Astrocyte (in vitro differentiated cells and primary cell): ENCODE measurements around the gene HSD3B7. TPM values are rescaled to one million over a fixed set of nuclear protein-coding genes. Genes with fewer than 3 reads are reported as not detected.
A peak's percentile ranks its signal among the peaks of the same experiment; 100 is the strongest.

Experiments used
- DNase-seq: peaks from one replicate; pipeline ENCODE4 v3.0.0-alpha.2; 2010; ENCODE audit warnings: low read depth
- FAIRE-seq: peaks from 2 replicates; lab custom pipeline; 2011; peaks lifted over from hg19 to GRCh38; lab: Jason Lieb, UNC
- H2AFZ ChIP-seq: 2 replicates; pipeline ENCODE4 v1.6.0; 2012; ENCODE audit warnings: low read depth, low read length, inconsistent platforms
- H3K27ac ChIP-seq: 2 replicates; pipeline ENCODE4 v1.5.1; 2011; ENCODE audit warnings: low read depth, low read length, inconsistent platforms
- H3K27me3 ChIP-seq: 2 replicates; pipeline ENCODE4 v1.6.0; 2011; ENCODE audit warnings: low read length, inconsistent platforms; ENCODE audit not compliant: insufficient read depth
- H3K36me3 ChIP-seq: 2 replicates; pipeline ENCODE4 v1.5.1; 2011; ENCODE audit warnings: low read length, inconsistent platforms; ENCODE audit not compliant: insufficient read depth
- H3K4me1 ChIP-seq: 2 replicates; pipeline ENCODE4 v1.5.1; 2011; ENCODE audit warnings: low read length, inconsistent platforms; ENCODE audit not compliant: insufficient read depth
- H3K4me2 ChIP-seq: 2 replicates; pipeline ENCODE4 v1.6.0; 2012; ENCODE audit warnings: low read length, inconsistent platforms
- H3K4me3 ChIP-seq: 2 replicates; pipeline ENCODE4 v1.5.1; 2011; ENCODE audit warnings: low read depth, mild to moderate bottlenecking, low read length, inconsistent platforms; ENCODE audit not compliant: insufficient read depth
- H3K79me2 ChIP-seq: 2 replicates; pipeline ENCODE4 v1.6.0; 2012; ENCODE audit warnings: mild to moderate bottlenecking, low read length, inconsistent platforms; ENCODE audit not compliant: insufficient read depth
- H3K9ac ChIP-seq: 2 replicates; pipeline ENCODE4 v1.6.0; 2012; ENCODE audit warnings: mild to moderate bottlenecking, low read length, inconsistent platforms
- H3K9me3 ChIP-seq: 2 replicates; pipeline ENCODE4 v1.5.1; 2012; ENCODE audit warnings: low read depth, mild to moderate bottlenecking, low read length, inconsistent platforms; ENCODE audit not compliant: insufficient read depth
- H4K20me1 ChIP-seq: 2 replicates; pipeline ENCODE4 v1.6.0; 2012; ENCODE audit warnings: low read length, inconsistent platforms; ENCODE audit not compliant: insufficient read depth
- H3K27ac Mint-ChIP-seq: one replicate; pipeline ENCODE4 v1.8.0; 2021; ENCODE audit warnings: mild to moderate bottlenecking, mixed read lengths; ENCODE audit not compliant: unreplicated experiment
- H3K27me3 Mint-ChIP-seq: one replicate; pipeline ENCODE4 v1.8.0; 2021; ENCODE audit warnings: low read depth, mixed read lengths; ENCODE audit not compliant: unreplicated experiment
- H3K36me3 Mint-ChIP-seq: one replicate; pipeline ENCODE4 v1.8.0; 2021; ENCODE audit warnings: low read depth, mixed read lengths; ENCODE audit not compliant: unreplicated experiment
- H3K4me1 Mint-ChIP-seq: one replicate; pipeline ENCODE4 v1.8.0; 2021; ENCODE audit warnings: low read depth, mixed read lengths; ENCODE audit not compliant: unreplicated experiment
- H3K4me3 Mint-ChIP-seq: one replicate; pipeline ENCODE4 v1.8.0; 2021; ENCODE audit warnings: mild to moderate bottlenecking, moderate library complexity, mixed read lengths; ENCODE audit not compliant: unreplicated experiment
- H3K9me3 Mint-ChIP-seq: one replicate; pipeline ENCODE4 v1.8.0; 2021; ENCODE audit warnings: mild to moderate bottlenecking, mixed read lengths; ENCODE audit not compliant: unreplicated experiment
- CTCF ChIP-seq: IDR thresholded peaks from 2 replicates; pipeline ENCODE4 v1.5.1; 2011; ENCODE audit warnings: low read depth, mild to moderate bottlenecking, inconsistent platforms, low read length, moderate library complexity; ENCODE audit not compliant: insufficient read depth
- EZH2 ChIP-seq: IDR thresholded peaks from 2 replicates; pipeline ENCODE4 v1.6.1; 2012; ENCODE audit warnings: mild to moderate bottlenecking, low read length, inconsistent platforms; ENCODE audit not compliant: insufficient read depth
- total RNA-seq: library from RNA; stranded (reverse); gene quantifications from 2 replicates; pipeline ENCODE4 v1.2.1, GENCODE V29; 2021

The HSD3B7 gene
- total RNA-seq, 1 donor from 2014 or later: 8.3 TPM

- Mint-ChIP-seq H3K4me1 (no peaks in the 10 kb centered on the region), H3K9me3 (no peaks in the 10 kb centered on the region), H3K36me3 (peaks cover 2% of the 10 kb centered on the region), H3K27ac (peak overlapping the region; percentile 69), H3K4me3 (peak overlapping the region; percentile 85), H3K27me3 (no peaks in the 10 kb centered on the region)
- Histone ChIP-seq H3K36me3 (peaks cover 10% of the 10 kb centered on the region), H3K4me3 (peak overlapping the region; percentile 80), H3K27me3 (no peaks in the 10 kb centered on the region), H3K27ac (peak overlapping the region; percentile 55), H4K20me1 (peaks cover 29% of the 10 kb centered on the region), H3K9me3 (no peaks in the 10 kb centered on the region), H2AFZ (peak overlapping the region; percentile 61), H3K4me2 (peak overlapping the region; percentile 100), H3K9ac (peak overlapping the region; percentile 87), H3K79me2 (no peaks in the 10 kb centered on the region), H3K4me1 (peaks cover 13% of the 10 kb centered on the region)
- TF ChIP-seq CTCF (no peak), EZH2 (no peak)
- DNase-seq (peak; percentile 97), FAIRE-seq (no peak)
These were observed 36.9 kb upstream of the HSD3B7 start for GRCh38 chr16:30947859-30948666.

- H3K27me3 ChIP-seq: no peaks in the 10 kb centered on the region
- peaks cover 18% of the 10 kb centered on the region for H3K4me1 ChIP-seq
- H3K4me3 ChIP-seq: peak within 1 kb of the TSS; percentile 80
- Mint-ChIP-seq H3K4me3 (peak within 1 kb of the TSS; percentile 92), H3K27me3 (no peaks in the 10 kb centered on the region), H3K36me3 (peaks cover 2% of the 10 kb centered on the region), H3K4me1 (peaks cover 2% of the 10 kb centered on the region), H3K9me3 (no peaks in the 10 kb centered on the region), H3K27ac (peak within 1 kb of the TSS; percentile 82)
- H3K27ac ChIP-seq: peak within 1 kb of the TSS; percentile 55
- TF ChIP-seq EZH2 (no peak), CTCF (no peak)
- no peak for DNase-seq
- no peak for FAIRE-seq
- peak within 1 kb of the TSS; percentile 100 for H3K4me2 ChIP-seq
- peaks cover 6% of the 10 kb centered on the region for H3K36me3 ChIP-seq
- H3K79me2 ChIP-seq: no peaks in the 10 kb centered on the region
- H2AFZ ChIP-seq: peak within 1 kb of the TSS; percentile 61
- no peaks in the 10 kb centered on the region for H3K9me3 ChIP-seq
- peak within 1 kb of the TSS; percentile 87 for H3K9ac ChIP-seq
- peaks cover 25% of the 10 kb centered on the region for H4K20me1 ChIP-seq
These were observed 36.0 kb upstream of the HSD3B7 start, which contains the start of gene ORAI3 for GRCh38 chr16:30948667-30949649. Gene ORAI3 (plus strand): TSS chr16:30949068. CDS start chr16:30949290, 222 bp downstream.
